ENCODE data around the gene FBXL17.
"Not testable (repeated sequence)": the region's sequence is repeated elsewhere in the genome, so short reads cannot be mapped to it uniquely, and the experiment has no call there.

FBXL17 gene

GRCh38 chr5:108238936-108239887, 142.7 kb downstream of the FBXL17 start:
- DNase-seq, result no peak

GRCh38 chr5:108238461-108238860, 143.4 kb downstream of the FBXL17 start:
- DNase-seq, result no peak

- DNase-seq, result no peak
Observed at GRCh38 chr5:108233617-108234155, 148.2 kb downstream of the FBXL17 start.

GRCh38 chr5:108232805-108233204, 149.1 kb downstream of the FBXL17 start:
- DNase-seq, result no peak

GRCh38 chr5:108222011-108222410, 159.9 kb downstream of the FBXL17 start:
- no peak for DNase-seq

- no peak for DNase-seq
Observed at GRCh38 chr5:108220834-108221233, 161.1 kb downstream of the FBXL17 start.

- no peak for DNase-seq
Observed at GRCh38 chr5:108216890-108217289, 165.0 kb downstream of the FBXL17 start.

GRCh38 chr5:108214857-108215256, 167.0 kb downstream of the FBXL17 start:
- DNase-seq, result no peak

GRCh38 chr5:108212775-108213346, 169.0 kb downstream of the FBXL17 start:
- no peak for DNase-seq

GRCh38 chr5:108206707-108207106, 175.2 kb downstream of the FBXL17 start:
- no peak for DNase-seq

- no peak for DNase-seq
Observed at GRCh38 chr5:108201721-108202120, 180.2 kb downstream of the FBXL17 start.

GRCh38 chr5:108196276-108196675, 185.6 kb downstream of the FBXL17 start:
- DNase-seq, result no peak

GRCh38 chr5:108193021-108193795, 188.7 kb downstream of the FBXL17 start:
- DNase-seq, result no peak

- no peak for DNase-seq
Observed at GRCh38 chr5:108184940-108185339, 197.0 kb downstream of the FBXL17 start.

- no peak for DNase-seq
Observed at GRCh38 chr5:108181975-108182374, 199.9 kb downstream of the FBXL17 start.

- DNase-seq, result no peak
Observed at GRCh38 chr5:108174286-108174685, 207.6 kb downstream of the FBXL17 start.

GRCh38 chr5:108171759-108172158, 210.1 kb downstream of the FBXL17 start:
- DNase-seq, result no peak

GRCh38 chr5:108168915-108169314, 213.0 kb downstream of the FBXL17 start:
- DNase-seq, result no peak

GRCh38 chr5:108167174-108167573, 214.7 kb downstream of the FBXL17 start:
- DNase-seq, result no peak

- DNase-seq, result no peak
Observed at GRCh38 chr5:108164574-108164973, 217.3 kb downstream of the FBXL17 start.

- DNase-seq, result not testable (repeated sequence)
Observed at GRCh38 chr5:108152854-108153253, 229.0 kb downstream of the FBXL17 start.

- DNase-seq, result no peak
Observed at GRCh38 chr5:108149369-108149768, 232.5 kb downstream of the FBXL17 start.

GRCh38 chr5:108148715-108149139, 233.2 kb downstream of the FBXL17 start:
- no peak for DNase-seq

Data from activated gamma-delta T cell (primary cell).